HEK293 (cell line): ENCODE measurements around the gene NEO1.
A peak's percentile ranks its signal among the peaks of the same experiment; 100 is the strongest.

ENCODE experiments used
- CTCF ChIA-PET: fragments of 350-600 bp; formaldehyde crosslinking; extraction: SDS; loops from one replicate; lab custom pipeline; 2021; ENCODE audit warnings: antibody characterized with exemption; lab: Yijun Ruan, JAX
- POLR2A ChIA-PET: fragments of 300-600 bp; formaldehyde crosslinking; extraction: SDS; loops from one replicate; lab custom pipeline; 2020; ENCODE audit warnings: antibody characterized with exemption, inconsistent platforms; lab: Yijun Ruan, JAX
- H3K27ac ChIP-seq: fragments of 200-500 bp; sonication (Bioruptor generic); 2 replicates; pipeline ENCODE4 v1.5.1; 2014; ENCODE audit warnings: low read depth, low read length, control low read depth, inconsistent platforms; ENCODE audit errors: extremely low read depth
- H3K36me3 ChIP-seq, 2 experiments: fragments of 200-500 bp in 1 of 2; sonication (Bioruptor generic) in 1 of 2; 1 replicate in 1 of 2; 2 replicates in 1 of 2; pipeline ENCODE4 v1.5.1; 2014 to 2017; ENCODE audit warnings: inconsistent platforms in 2 of 2, low read length in 2 of 2; ENCODE audit not compliant: control insufficient read depth in 2 of 2, insufficient read depth in 1 of 2
- H3K4me1 ChIP-seq: fragments of 200-500 bp; sonication (Bioruptor generic); 2 replicates; pipeline ENCODE4 v1.5.1; 2014; ENCODE audit warnings: mild to moderate bottlenecking, low read length, inconsistent platforms; ENCODE audit not compliant: control insufficient read depth, insufficient read depth
- H3K4me3 ChIP-seq: 2 replicates; pipeline ENCODE4 v1.5.1; 2011; ENCODE audit warnings: low read depth, mild to moderate bottlenecking, control low read depth, low read length, moderate library complexity
- H3K9me3 ChIP-seq: fragments of 200-500 bp; sonication (Bioruptor generic); 2 replicates; pipeline ENCODE4 v1.5.1; 2014; ENCODE audit warnings: low read depth, low read length, inconsistent platforms; ENCODE audit not compliant: control insufficient read depth, insufficient read depth
- ATF2 ChIP-seq: fragments of 450-650 bp; formaldehyde crosslinking; IDR thresholded peaks from 2 replicates; pipeline ENCODE4 v1.5.1; 2016; ENCODE audit warnings: missing biosample characterization, missing genetic modification characterization, low read depth
- GLI2 ChIP-seq: fragments of 450-650 bp; formaldehyde crosslinking; IDR thresholded peaks from 2 replicates; pipeline ENCODE4; 2017; ENCODE audit warnings: missing biosample characterization, missing genetic modification characterization, low read depth, borderline replicate concordance
- INSM2 ChIP-seq: fragments of 450-650 bp; formaldehyde crosslinking; IDR thresholded peaks from 2 replicates; pipeline ENCODE4 v1.5.1; 2016; ENCODE audit warnings: missing biosample characterization, missing genetic modification characterization
- TCF7L2 ChIP-seq: IDR thresholded peaks from 2 replicates; pipeline ENCODE4 v1.6.1; 2011; ENCODE audit warnings: low read depth, mild to moderate bottlenecking, inconsistent platforms, low read length, moderate library complexity, borderline replicate concordance
- ZBTB1 ChIP-seq: fragments of 450-650 bp; formaldehyde crosslinking; IDR thresholded peaks from 2 replicates; pipeline ENCODE4 v1.5.1; 2016; ENCODE audit warnings: missing biosample characterization, missing genetic modification characterization
- ZBTB17 ChIP-seq: fragments of 450-650 bp; formaldehyde crosslinking; IDR thresholded peaks from 2 replicates; pipeline ENCODE4 v1.5.1; 2016; ENCODE audit warnings: missing biosample characterization, missing genetic modification characterization
- ZBTB48 ChIP-seq: fragments of 450-650 bp; formaldehyde crosslinking; IDR thresholded peaks from 2 replicates; pipeline ENCODE4 v1.5.1; 2016; ENCODE audit warnings: missing biosample characterization, missing genetic modification characterization
- ZFP69B ChIP-seq: fragments of 450-650 bp; formaldehyde crosslinking; IDR thresholded peaks from 2 replicates; pipeline ENCODE4 v1.5.1; 2016; ENCODE audit warnings: missing biosample characterization, missing genetic modification characterization
- ZNF133 ChIP-seq: fragments of 450-650 bp; formaldehyde crosslinking; IDR thresholded peaks from 2 replicates; pipeline ENCODE4 v1.5.1; 2016; ENCODE audit warnings: missing biosample characterization, missing genetic modification characterization
- ZNF23 ChIP-seq: fragments of 450-650 bp; formaldehyde crosslinking; IDR thresholded peaks from 2 replicates; pipeline ENCODE4 v1.5.1; 2016; ENCODE audit warnings: missing biosample characterization, missing genetic modification characterization, borderline replicate concordance
- ZNF513 ChIP-seq: fragments of 450-650 bp; IDR thresholded peaks from 2 replicates; pipeline ENCODE4 v1.5.1; 2018; ENCODE audit warnings: missing biosample characterization, missing genetic modification characterization
- ZNF664 ChIP-seq: fragments of 450-650 bp; formaldehyde crosslinking; IDR thresholded peaks from 2 replicates; pipeline ENCODE4 v1.5.1; 2016; ENCODE audit warnings: missing biosample characterization, missing genetic modification characterization
- ZNF692 ChIP-seq: fragments of 450-650 bp; formaldehyde crosslinking; IDR thresholded peaks from 2 replicates; pipeline ENCODE4 v1.5.1; 2016; ENCODE audit warnings: missing biosample characterization, missing genetic modification characterization

The NEO1 gene

GRCh38 chr15:73054417-73054953 is 2.2 kb downstream of the NEO1 start (continued):
- TF ChIP-seq ZBTB48 (tag by site-specific recombination) = no peak
- TF ChIP-seq TCF7L2 = no peak
- TF ChIP-seq ZBTB1 (tag by site-specific recombination) = no peak
- no peak for TF ChIP-seq ZNF23 (tag by site-specific recombination)
- no peak for TF ChIP-seq GLI2
- no peak for TF ChIP-seq ZNF513 (tag by site-specific recombination)
- TF ChIP-seq ZBTB17 = peak; percentile 40

GRCh38 chr15:73056460-73056859 is 4.2 kb downstream of the NEO1 start:
- TF ChIP-seq ZNF692 (tag by site-specific recombination) (peak; percentile 91), ZNF133 (tag by site-specific recombination) (no peak), ZFP69B (tag by site-specific recombination) (peak; percentile 88)
- Histone ChIP-seq H3K36me3 (peaks cover 0 to 6% of the 10 kb centered on the region in 2 experiments; a peak in 2 of 3 replicates), H3K27ac (no peak overlapping the region), H3K4me3 (no peak overlapping the region), H3K4me1 (peaks cover 23% of the 10 kb centered on the region), H3K9me3 (no peaks in the 10 kb centered on the region)
- CTCF ChIA-PET = interaction anchor here (0.5 to 1.3 kb wide), 2 partner anchors 8 to 470 kb away, joined by 3 to 5 read pairs; no protein-coding TSS in a partner anchor
- POLR2A ChIA-PET = no interaction called here

GRCh38 chr15:73058437-73058836 is 6.2 kb downstream of the NEO1 start:
- ChIA-PET CTCF (no interaction called here), POLR2A (no interaction called here)
- Histone ChIP-seq H3K4me3 (no peak overlapping the region), H3K36me3 (peaks cover 0 to 6% of the 10 kb centered on the region in 2 experiments; a peak in 2 of 3 replicates), H3K27ac (no peak overlapping the region), H3K9me3 (no peaks in the 10 kb centered on the region), H3K4me1 (peaks cover 27% of the 10 kb centered on the region)
- TF ChIP-seq TCF7L2 (no peak), ATF2 (tag by site-specific recombination) (peak; percentile 83)

- peaks cover 0 to 6% of the 10 kb centered on the region in 2 experiments; a peak in 1 of 3 replicates for H3K36me3 ChIP-seq
- no peak overlapping the region for H3K4me3 ChIP-seq
- TF ChIP-seq INSM2 (tag by site-specific recombination) = no peak
- TF ChIP-seq ZBTB17 = peak; percentile 91
- peak; percentile 19; the same call in 1 of the 2 replicates for TF ChIP-seq ZNF664 (tag by site-specific recombination)
- H3K27ac ChIP-seq = no peak overlapping the region
- H3K4me1 ChIP-seq = peaks cover 8% of the 10 kb centered on the region; the same call in 1 of the 2 replicates
- POLR2A ChIA-PET = no interaction called here
- no peaks in the 10 kb centered on the region for H3K9me3 ChIP-seq
- CTCF ChIA-PET = interaction anchor here (1.4 to 1.6 kb wide), 2 partner anchors 9 to 17 kb away, joined by 5 to 9 read pairs; no protein-coding TSS in a partner anchor
Observed at GRCh38 chr15:73065114-73065513, 12.9 kb downstream of the NEO1 start.
